Vagina (tissue), 2 donors: ENCODE measurements around the gene PSMC3.

Experiments used
- POLR2A ChIP-seq, 2 donors: fragments of 450-650 bp; IDR thresholded peaks; one replicate each; pipeline ENCODE4 v1.6.1; 2017; ENCODE audit warnings: antibody characterized with exemption in 2 of 2, mild to moderate bottlenecking in 2 of 2, moderate library complexity in 2 of 2
- TF ChIP-seq, protein P1 (sequence below), 3 experiments: fragments of 450-650 bp in 2 of 3; fragments of 200-600 bp in 1 of 3; sonication (generic) in 1 of 3; IDR thresholded peaks; one replicate each; pipeline ENCODE4 v1.5.1; 2017 to 2019; ENCODE audit warnings: antibody characterized with exemption in 3 of 3, mild to moderate bottlenecking in 2 of 3, moderate library complexity in 2 of 3

DNA sequence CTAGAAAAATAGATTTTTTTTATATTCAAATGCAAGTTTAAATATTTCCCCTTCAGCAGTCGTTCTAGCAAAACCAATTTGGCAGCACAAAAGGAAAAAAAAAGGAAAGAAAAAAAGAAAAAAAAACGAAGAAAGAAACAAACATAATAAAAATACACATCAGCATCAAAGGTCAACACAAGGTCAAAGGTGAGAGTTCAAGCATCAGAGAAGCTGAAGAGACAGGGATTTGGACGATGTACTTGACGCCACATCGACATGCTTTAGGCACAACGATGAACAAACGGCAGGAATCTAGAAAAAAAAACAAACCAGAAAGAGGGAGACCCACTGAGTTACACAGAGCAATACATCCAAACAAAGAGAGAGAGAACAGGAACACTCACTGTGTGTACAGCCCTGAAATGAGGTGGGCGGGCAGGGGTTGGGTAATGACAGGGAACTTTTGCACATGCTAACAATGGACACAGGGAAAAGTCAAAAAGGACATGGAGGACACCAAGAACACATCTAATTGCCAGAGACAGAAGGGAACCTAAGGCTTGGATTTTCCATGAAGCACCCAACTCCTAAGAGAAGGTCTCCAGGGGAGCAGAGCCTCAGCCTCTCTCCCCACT is 42.5 kb upstream of the PSMC3 start:
- TF ChIP-seq, protein P1, sequence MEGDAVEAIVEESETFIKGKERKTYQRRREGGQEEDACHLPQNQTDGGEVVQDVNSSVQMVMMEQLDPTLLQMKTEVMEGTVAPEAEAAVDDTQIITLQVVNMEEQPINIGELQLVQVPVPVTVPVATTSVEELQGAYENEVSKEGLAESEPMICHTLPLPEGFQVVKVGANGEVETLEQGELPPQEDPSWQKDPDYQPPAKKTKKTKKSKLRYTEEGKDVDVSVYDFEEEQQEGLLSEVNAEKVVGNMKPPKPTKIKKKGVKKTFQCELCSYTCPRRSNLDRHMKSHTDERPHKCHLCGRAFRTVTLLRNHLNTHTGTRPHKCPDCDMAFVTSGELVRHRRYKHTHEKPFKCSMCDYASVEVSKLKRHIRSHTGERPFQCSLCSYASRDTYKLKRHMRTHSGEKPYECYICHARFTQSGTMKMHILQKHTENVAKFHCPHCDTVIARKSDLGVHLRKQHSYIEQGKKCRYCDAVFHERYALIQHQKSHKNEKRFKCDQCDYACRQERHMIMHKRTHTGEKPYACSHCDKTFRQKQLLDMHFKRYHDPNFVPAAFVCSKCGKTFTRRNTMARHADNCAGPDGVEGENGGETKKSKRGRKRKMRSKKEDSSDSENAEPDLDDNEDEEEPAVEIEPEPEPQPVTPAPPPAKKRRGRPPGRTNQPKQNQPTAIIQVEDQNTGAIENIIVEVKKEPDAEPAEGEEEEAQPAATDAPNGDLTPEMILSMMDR (IDR thresholded peaks at IDR 0.05) = no peak
- TF ChIP-seq POLR2A (IDR thresholded peaks at IDR 0.05) = no peak
